GM19455 (cell line): ENCODE data around the gene DIP2B.
"Not testable (repeated sequence)": the region's sequence is repeated elsewhere in the genome, so short reads cannot be mapped to it uniquely, and the experiment has no call there.

Experiments
- ATAC-seq: cut with Tn5 transposase; IDR thresholded peaks from one replicate; pipeline ENCODE4 v1.9.1; 2021; ENCODE audit not compliant: unreplicated experiment

The DIP2B gene, protein sequence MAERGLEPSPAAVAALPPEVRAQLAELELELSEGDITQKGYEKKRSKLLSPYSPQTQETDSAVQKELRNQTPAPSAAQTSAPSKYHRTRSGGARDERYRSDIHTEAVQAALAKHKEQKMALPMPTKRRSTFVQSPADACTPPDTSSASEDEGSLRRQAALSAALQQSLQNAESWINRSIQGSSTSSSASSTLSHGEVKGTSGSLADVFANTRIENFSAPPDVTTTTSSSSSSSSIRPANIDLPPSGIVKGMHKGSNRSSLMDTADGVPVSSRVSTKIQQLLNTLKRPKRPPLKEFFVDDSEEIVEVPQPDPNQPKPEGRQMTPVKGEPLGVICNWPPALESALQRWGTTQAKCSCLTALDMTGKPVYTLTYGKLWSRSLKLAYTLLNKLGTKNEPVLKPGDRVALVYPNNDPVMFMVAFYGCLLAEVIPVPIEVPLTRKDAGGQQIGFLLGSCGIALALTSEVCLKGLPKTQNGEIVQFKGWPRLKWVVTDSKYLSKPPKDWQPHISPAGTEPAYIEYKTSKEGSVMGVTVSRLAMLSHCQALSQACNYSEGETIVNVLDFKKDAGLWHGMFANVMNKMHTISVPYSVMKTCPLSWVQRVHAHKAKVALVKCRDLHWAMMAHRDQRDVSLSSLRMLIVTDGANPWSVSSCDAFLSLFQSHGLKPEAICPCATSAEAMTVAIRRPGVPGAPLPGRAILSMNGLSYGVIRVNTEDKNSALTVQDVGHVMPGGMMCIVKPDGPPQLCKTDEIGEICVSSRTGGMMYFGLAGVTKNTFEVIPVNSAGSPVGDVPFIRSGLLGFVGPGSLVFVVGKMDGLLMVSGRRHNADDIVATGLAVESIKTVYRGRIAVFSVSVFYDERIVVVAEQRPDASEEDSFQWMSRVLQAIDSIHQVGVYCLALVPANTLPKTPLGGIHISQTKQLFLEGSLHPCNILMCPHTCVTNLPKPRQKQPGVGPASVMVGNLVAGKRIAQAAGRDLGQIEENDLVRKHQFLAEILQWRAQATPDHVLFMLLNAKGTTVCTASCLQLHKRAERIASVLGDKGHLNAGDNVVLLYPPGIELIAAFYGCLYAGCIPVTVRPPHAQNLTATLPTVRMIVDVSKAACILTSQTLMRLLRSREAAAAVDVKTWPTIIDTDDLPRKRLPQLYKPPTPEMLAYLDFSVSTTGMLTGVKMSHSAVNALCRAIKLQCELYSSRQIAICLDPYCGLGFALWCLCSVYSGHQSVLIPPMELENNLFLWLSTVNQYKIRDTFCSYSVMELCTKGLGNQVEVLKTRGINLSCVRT (N-terminal part only)

DNA sequence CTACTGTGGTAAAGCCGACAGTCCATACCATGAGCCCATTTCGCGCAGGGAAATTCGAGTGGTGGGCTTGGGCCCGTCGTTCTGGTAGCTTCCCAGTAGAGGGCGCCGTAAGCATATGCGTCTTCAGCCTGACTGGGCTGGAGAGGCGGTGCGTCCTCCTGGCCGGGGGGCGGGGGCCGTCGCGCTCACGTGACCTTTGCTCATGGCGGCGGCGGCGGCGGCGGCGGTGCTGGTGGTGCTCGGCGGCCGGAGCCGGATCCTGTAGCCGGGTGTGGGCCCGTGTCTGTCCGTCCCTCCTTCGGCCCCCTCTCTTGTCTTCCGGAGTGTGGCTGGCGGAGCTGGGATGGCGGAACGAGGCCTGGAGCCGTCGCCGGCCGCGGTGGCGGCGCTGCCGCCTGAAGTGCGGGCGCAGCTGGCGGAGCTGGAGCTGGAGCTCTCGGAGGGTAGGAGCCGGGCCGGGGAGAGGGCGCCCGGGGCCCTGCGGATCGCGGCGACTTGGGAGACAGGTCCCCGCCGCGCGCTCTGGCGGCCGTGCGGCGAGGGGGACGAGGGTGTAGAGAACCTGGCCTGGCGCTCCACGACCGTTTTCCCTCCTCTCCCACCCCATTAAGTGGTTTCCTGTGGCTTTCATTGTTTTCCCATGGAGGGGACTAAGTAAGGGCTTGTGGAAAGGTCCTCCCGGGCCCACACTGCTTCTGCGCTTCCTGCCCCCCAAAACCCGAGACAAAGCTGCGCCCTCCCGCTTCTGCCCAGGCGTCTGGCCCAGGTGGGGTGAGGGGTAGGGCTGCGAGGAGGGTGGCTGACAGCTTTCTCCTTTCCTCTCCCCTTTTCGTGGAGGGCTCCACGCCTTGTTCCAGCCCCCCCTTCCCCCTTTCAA is at the start of gene DIP2B:
TSS of gene DIP2B (plus strand) at position 188 of the 877 bp plus-strand sequence. CDS start at position 344, 156 bp downstream.
- ATAC-seq, result peak; percentile 83

DNA sequence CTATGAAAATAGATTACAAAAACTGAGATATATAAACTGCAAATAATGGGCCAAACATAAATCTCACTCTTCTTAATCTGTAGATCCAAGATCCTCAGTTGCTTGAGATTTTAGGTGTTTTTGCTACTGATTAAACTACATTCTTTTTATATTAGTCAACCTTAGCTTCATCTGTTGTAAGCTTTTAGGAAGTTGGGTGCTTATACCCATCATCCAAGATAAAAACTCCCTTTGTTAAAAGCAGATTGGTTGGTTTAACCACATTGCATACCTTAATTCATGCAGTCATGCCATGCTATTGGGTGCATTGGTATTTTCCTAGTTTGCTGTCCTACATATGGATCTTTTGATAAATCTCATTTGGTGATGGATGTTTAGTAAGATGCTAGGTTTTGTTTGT is 46.2 kb upstream of the DIP2B start:
- no peak for ATAC-seq

DNA sequence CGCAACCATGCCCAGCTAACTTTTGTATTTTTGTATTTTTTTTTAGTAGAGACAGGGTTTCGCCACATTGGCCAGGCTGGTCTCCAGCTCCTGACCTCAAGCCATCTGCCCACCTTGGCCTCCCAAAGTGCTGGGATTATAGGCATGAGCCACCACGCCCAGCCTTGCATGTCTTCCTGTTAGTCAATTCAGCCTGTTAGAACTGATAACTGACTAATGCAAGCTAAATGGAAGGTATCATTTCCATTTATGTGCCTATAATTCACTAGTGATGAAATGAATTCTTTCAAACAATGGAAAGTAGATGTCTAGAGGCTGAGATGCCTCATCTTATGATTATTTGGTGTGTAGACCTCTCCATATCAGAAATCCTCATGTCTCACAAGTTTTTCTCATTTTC is 37.3 kb upstream of the DIP2B start:
- no peak for ATAC-seq

GRCh38 chr12:50477241-50477832 is 27.4 kb upstream of the DIP2B start:
- no peak for ATAC-seq

DNA sequence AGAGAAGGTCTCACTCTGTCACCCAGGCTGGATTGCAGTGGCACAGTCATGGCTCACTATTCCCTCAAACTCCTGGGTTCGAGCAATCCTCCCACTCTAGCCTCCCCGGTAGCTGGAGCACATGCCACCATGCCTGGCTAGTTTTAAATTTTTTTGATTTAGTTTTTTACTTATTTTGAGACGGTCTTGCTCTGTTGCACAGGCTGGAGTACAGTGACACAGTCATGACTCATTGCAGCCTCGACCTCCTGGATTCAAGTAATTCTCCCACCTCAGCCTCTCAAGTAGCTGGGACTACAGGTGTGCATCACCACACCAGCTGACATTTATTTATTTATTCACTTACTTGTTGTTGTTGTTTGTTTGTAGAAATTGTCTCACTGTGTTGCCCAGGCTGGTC is 22.2 kb upstream of the DIP2B start:
- no peak for ATAC-seq

DNA sequence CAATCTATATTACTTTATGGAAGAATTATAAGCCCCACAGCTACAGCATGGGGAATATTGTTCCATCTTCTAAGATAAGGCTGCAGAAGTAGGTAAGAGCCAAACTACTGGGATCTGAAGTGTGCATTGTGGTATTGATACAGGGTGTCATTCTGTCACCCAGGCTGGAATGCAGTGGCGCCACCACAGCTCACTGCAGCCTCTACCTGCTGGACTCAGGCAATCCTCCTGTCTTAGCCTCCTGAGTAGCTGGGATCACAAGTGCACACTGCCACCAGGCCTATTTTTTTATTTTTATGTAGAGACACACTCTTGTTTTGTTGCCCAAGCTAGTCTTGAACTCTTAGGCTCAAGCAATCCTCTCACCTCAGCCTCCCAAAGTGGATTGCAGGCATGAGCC is 21.3 kb upstream of the DIP2B start:
- no peak for ATAC-seq

DNA sequence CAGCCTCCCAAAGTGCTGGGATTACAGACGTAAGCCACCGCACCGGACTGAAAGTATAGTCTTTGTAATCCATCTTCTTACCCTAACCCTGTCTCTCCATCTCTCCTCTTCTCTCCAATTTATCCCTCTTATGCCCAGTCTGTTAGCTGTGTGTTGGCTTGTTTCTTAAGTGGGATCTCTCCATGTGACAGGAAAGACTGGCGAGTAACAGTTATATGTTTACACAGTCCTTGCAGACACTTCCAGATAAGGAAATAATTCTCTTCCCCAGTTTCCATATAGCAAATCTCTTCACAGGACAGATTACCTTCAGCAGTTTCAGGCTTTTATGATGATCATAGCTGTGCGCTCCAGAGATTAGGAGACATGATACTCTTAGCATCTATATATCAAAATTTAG is 16.0 kb upstream of the DIP2B start:
- ATAC-seq, result no peak

DNA sequence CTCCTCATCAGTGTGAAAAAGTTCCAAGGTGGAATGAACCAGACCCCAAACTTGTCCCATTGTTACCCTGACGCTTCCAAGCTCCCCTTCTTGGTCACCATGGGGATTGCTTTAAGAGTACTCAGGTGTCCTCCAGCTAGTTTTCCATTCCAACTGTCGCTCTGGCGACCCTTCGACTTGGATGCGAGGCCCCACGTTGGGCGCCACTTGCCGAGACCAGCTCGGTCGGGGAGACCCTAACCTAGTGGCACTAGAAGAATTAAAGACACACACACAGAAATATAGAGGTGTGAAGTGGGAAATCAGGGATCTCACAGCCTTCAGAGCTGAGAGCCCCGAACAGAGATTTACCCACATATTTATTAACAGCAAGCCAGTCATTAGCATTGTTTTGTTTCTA is 6.7 kb upstream of the DIP2B start:
- not testable (repeated sequence) for ATAC-seq

- ATAC-seq, result no peak
Measured at GRCh38 chr12:50505675-50506530, 1.1 kb downstream of the DIP2B start.

GRCh38 chr12:50506753-50507473 is 2.1 kb downstream of the DIP2B start:
- ATAC-seq, result no peak

DNA sequence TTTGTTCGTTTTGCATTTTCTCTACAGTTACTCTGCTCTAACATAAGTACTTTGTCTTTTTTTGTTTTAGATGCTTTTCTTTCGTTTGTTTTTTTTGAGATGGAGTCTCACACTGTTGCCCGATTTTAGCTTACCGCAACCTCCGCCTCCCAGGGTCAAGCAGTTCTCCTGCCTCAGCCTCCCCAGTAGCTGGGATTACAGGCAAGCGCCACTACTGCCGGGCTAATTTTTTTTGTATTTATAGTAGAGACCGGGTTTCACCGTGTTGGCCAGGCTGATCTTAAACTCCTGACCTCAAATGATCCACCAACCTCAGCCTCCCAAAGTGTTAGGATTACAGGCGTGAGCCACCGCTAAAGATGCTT is 2.7 kb downstream of the DIP2B start:
- no peak for ATAC-seq

GRCh38 chr12:50507930-50508329 is 3.1 kb downstream of the DIP2B start:
- ATAC-seq, result no peak

DNA sequence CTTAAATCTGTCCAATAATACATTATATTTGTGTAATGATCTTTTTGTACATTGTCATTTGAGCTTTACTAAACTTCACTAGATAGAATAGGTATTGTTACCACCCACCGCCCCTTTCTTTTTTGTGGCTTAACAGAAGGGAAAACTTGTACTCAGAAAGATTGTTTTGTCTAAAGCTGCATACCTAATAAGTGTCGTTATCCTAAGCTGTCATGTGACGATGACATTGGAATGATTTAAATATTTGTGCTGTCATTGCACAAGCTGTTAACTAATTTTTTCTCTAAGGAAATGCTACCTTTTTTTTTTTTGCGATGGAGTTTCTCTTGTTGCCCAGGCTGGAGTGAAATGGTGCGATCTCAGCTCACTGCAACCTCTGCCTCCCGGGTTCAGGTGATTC is 3.6 kb downstream of the DIP2B start:
- ATAC-seq, result no peak

DNA sequence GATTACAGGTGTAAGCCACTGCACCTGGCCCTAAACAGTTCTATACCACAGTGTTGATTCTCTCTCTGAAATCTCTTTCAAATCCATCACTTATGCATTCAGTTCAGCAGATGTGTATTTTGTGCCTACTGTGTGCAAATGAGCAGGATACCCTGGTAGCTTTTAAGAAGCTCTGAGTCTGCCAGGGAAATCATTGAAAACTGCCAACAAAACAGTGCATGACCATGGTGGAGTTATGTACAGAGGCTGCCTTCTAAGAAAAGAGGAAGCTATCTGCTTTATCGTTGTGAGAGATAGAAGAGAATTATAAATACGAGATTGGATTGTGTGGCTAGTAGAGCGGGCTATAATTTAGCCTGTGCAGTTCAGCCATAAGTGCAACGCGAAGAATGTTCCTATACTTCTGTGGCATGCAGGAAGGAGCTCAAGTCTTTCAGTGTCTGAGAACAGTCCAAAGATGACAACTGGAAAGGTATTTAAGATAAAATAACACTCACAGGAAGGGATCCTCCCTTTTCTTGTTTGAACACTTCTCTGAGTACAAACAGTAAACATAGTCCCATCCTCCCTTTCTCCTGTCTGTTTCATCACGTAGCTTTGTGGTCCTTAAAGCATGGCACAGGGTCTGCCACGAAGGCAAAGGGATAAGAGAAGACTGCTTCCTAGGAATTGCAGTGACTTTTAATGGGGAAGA is 4.3 kb downstream of the DIP2B start:
- ATAC-seq, result no peak

- ATAC-seq, result no peak
Measured at GRCh38 chr12:50514526-50515276, 9.9 kb downstream of the DIP2B start.

DNA sequence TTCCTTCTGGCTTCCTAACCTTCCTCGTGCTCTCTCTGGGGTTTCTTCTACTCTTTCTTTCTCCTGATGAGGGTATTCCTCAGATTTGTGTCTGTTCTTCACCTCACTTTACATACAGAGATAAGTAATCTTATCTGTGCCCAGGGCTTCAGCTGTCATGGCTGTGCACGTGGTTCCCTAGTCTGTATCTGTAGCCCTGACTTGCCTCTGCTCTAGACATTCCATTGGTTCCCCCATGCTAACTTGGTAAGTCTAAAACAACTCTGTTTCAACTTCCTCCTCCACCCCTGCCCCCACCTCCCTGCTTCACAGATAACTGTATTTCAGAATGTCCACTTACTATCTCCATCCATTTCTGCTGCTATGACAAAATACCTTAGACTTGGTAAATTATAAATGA is 10.8 kb downstream of the DIP2B start:
- ATAC-seq, result no peak

GRCh38 chr12:50517421-50518048 is 12.8 kb downstream of the DIP2B start:
- peak; percentile 63 for ATAC-seq
